GM12801 (cell line): ENCODE measurements around the gene DCAF4.

Experiments used
- TF ChIP-seq, protein P1 (sequence below): IDR thresholded peaks from one replicate; pipeline ENCODE4 v1.5.1; 2011; ENCODE audit warnings: control low read depth; ENCODE audit not compliant: insufficient read length; ENCODE audit errors: extremely low read depth

The DCAF4 gene

DNA sequence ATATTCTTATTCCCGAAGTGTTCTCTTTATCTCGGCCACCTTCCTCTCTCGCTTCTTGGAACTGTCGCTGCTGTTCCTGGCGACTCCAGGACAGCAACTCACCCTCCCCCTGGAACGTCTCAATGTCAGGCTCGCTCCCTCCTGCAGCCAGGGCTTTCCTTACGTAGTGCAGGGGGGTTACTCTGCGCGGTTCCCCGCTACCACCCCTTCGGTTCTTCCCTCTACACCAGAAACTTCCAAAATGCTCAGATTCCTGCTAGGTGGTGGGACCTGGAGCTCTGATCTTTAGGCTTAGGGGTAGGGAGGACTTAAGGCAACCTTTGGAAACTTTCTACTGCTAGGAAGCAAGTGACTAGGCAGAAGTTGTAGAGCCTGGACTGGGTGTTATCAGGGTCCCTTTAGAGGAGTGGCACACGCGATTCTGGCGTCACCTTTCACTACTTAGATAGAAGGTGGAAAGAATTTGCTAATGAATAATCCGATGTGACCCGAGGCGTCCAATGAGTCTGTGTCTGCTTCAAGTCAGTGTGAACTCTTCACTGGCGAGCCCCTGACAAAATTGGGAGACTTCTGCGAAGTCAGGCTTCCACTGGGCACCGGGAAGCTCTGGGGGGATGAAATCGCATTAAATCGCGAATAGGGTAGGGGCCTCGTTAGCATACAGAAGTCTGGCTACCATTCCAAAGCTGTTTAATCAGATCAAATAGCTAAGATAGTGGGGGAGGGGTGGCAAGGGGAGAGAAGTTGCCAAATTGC lies 31.5 kb upstream of the DCAF4 start:
- TF ChIP-seq, protein P1, sequence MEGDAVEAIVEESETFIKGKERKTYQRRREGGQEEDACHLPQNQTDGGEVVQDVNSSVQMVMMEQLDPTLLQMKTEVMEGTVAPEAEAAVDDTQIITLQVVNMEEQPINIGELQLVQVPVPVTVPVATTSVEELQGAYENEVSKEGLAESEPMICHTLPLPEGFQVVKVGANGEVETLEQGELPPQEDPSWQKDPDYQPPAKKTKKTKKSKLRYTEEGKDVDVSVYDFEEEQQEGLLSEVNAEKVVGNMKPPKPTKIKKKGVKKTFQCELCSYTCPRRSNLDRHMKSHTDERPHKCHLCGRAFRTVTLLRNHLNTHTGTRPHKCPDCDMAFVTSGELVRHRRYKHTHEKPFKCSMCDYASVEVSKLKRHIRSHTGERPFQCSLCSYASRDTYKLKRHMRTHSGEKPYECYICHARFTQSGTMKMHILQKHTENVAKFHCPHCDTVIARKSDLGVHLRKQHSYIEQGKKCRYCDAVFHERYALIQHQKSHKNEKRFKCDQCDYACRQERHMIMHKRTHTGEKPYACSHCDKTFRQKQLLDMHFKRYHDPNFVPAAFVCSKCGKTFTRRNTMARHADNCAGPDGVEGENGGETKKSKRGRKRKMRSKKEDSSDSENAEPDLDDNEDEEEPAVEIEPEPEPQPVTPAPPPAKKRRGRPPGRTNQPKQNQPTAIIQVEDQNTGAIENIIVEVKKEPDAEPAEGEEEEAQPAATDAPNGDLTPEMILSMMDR: no peak

DNA sequence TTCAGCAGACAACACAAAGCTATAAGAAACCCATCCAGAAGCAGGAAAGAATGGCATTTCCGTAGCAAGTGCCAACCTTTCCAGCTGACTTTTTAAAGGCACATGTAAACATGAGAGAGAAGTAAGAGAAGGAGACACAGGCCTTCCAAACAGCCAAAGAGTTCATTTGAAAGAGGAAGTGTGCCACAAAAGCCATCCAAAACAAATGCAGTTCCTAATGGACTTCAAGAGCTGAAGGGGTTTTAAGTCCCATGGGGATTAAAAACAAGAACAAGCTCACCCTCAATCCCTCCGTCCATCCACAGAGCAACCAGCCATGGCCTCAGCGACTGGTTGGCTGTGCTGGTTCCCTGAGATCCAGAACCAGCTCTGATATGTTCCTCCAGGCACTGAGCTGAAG lies 27.8 kb upstream of the DCAF4 start:
- TF ChIP-seq, protein P1: no peak

DNA sequence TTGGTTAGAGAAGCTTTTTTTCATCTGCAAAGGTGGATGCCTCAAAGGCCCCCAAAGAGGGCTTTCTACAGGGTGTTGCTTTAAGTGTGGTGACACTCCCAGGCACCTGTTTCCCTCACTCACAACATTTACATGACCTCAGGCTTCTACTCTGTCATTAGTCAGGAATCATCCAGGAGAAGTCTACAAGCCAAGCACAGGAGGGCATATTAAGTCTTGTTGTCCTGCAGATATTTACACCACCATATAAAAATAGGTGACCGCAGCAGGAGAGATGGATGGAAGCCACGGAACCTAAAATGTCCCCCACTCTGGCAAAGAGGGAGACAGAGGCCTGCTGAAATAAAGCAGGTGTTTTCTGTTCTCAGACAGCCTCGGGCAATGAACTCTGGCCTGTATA lies 24.9 kb upstream of the DCAF4 start:
- TF ChIP-seq, protein P1: no peak

DNA sequence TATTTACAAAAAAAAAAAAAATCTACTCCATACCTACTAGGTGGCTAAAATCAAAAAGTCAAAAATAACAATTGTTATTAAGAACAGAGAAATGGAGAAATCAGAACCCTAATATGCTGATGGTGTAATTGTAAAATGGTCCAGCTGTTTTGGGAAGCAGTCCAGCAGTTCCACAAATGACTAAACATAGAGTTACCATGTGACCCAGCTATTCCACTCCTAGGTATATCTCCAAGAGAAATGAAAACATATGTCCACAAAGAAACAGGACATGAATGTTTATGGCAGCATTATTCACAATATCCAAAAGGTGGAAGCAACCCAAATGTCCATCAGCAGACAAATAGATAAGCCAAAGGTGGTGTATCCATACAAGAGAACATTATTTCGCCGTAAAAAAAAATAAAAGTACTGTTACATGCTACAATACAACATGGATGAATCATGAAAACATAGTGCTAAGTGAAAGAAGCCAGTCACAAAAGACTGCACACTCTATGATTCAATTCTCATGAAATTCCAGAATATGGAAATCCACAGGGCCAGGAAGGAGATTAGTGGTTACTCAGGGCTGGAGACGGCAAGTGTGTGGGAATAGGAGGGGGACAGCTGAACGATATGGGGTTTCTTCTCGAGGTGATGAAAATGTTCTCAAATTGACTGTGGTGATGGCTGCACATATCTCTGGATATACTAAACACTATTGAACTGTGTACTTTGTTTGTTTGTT lies 23.3 kb upstream of the DCAF4 start:
- TF ChIP-seq, protein P1: no peak

DNA sequence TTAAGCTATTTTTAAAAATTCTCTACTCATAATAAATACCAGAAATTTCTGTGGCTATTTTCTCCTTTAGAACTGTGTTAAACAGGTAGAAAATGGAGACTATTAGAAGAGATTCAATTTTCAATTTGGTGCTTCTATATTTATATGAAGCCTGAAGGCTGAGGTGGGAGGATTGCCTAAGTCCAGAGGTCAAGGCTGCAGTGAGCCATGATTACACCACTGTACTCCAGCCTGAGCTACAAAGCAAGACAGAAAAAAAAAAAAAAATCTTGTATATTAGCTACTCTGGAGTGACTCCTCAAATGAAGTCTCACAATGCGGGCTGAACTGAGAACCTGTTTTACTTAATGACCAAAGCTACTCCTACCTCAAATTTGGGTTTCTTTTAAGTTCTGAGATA lies 22.5 kb upstream of the DCAF4 start:
- TF ChIP-seq, protein P1: no peak

DNA sequence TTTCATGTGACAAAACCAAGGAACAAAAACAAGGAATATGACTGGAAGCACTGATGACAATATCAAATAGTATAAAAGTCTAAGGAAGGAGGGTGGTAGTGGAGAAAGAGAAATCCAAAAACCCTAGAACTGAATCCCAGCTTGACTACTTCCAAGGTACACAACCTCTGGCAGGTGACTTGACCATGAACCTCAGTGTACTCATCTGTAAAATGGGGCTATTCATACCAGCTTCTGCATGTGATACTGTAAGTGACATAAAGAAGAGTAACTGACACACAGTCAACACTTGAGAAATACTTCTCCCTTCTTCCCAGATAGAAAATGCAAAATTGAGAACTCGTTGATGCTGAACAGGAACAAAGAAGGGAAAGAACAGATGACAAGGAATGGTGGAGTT lies 22.0 kb upstream of the DCAF4 start:
- TF ChIP-seq, protein P1: no peak

DNA sequence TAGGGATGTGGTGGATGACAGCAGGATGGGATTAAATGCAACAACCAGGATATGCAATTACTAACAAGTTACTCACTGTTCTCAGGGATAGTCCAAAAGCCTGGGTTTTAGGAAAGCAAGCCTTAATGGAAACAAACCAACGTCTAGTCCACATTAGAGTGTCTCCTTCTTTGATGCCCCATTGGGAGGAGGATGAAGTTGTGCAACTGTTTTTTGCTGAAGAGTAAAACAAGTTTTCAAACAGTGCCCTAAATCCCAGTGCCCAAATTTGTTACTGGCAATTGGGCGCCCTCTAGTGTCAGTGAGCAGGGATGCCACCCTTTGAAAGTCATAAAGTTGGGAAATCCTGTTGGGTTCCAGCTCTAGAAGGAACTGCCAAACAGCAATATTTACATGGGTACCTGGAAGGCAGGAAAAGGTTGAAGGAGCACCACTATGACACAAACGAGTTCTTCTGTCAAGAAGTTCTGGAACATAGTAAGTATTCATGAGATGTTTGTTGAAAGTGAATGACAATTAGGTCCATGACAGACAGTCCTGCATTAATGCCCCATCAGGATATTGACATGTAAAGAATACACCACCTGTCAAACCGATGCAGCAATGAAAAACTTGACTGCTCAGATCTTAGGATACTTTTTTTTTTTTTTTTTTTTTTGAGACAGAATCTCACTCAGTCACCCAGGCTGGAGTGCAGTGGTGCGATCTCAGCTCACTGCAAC lies 21.3 kb upstream of the DCAF4 start:
- TF ChIP-seq, protein P1: no peak
